HG03108 (cell line): ENCODE results near the gene ZNF488.

Experiments used
- ATAC-seq: cut with Tn5 transposase; IDR thresholded peaks from one replicate; pipeline ENCODE4 v1.9.1; 2021; ENCODE audit warnings: moderate library complexity; ENCODE audit not compliant: unreplicated experiment

The ZNF488 gene

DNA sequence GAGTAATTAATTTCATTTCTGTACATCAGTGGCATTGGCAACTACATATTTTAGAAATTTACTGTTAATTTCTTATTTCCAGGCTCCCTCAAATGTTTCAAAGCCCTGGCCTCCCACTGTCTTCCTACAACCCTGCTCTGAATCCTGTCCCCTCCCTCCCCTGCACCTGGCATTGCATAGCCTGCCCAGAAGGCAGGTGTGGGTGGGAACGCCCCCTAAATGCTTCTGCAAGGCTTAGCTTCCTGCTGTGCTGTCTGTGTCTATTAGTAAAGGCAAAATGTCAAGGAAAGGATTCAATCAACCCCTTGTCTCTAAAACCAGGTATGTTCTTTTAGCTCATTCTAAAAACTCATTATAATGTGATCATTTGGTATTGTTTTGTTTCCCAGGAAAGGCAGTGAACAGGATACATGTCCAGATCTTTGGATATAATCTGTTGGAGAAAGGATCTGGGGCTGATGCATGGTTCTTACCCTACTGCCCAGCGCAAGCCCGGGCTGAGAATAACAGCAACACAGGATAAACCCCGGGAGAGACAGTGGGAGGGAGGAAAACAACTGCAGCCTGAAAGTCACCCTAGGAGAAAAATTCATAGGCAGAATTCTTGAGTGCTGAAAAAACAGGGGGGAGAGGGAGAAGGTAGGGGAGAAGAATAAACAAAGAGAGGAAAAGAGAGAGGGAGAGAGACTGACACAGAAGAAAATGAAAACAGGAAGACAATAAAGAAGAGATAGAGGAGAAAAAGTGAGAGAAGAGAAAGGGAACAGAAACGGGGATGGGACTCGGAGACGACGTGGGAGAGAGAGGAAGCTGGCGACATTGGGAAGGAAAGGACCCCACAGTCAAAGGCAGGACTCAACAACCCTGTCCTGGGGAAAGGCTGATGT, 589 bp downstream of the ZNF488 start:
- no peak for ATAC-seq

DNA sequence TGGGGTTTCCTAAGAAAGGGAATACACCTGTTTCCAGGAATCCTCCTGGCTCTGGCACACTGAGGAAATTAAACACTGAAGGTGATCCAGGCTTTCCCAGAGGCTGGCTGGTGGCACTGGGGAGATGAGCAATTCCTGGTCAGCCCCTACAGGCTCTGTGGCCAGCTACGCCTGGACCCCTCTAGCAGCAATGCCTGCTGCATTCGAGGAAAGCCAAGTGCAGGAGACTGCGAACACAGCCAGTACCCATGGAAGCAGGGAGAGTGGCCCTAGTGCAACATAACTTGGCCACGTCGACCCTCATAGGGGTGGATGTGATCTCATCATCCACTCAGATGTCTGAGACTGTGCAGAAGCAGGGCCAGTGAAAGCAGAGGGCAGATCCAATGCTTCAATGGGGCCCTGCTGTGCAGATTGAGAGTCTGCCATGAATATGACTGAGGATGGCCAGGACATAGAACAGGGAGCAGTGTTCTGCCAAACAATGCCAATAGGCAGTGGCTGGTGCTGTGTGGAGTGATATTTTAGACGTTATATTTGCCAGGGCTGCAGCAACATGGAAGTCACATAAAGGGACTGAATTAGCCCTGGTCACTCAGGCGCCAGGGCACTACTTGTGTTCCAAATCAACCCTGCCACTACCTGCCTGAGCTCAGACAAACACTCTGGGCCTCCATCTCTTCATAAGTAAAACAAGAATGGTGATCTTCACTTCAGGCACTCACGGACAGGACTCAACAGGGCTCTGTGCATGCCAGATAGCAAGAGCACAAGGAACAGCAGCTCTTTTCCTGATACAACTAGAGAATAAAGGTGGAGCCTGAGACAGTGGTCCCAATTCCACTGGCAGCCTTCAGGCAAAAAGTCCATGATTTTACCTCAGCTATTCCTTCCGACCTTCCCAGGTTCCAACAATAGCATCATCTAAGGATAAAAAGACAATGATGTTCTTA, 2.4 kb downstream of the ZNF488 start:
- no peak for ATAC-seq

DNA sequence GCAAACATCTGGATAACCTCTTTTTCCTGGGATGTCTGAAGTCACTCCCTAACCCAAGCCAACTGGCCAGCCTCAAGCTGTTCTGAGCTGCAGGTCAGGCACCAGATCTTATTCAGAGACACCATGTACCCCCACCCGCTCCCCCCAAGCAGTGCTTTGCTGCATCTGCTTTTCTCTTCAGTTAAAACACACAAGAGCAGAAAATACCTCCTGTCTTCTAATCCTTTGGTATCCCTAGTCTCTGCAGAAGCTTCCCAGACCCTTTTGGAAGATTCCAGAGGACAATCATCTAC, 3.0 kb downstream of the ZNF488 start:
- ATAC-seq, result no peak

DNA sequence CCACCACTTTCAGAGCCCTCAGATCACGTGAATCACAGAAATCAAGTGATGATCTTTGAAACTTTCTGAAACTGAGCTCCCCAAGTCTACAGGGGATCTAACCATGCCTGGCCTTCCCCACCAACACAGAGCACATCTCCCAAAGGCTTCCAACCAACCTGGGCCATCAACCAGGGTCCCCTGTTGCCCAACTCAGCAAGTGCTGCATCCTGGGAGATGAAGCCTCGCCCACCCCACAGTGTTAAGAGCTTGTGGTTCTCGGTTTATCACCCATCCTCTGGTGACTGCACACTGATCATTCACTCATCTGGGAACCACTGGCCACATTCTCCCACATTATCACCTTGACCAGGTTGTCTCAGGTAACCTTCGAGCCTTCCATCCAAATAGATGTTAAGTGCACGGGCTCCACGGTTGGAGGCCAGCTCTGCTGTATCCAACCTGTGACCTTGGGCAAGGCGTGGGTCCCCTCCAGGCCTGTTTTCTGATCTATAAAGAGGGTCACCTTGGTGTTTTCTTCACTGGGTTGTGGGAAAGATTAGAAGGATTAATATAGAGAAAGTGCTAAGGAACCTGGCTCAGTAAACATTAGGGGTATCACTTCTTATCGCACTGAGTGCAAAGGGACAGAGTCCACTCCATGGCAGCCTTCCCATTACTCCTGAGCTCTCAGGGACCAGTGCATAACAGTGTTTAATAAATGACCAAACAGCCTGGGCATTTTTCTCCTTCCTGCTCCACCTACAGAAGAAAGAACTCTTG, 3.6 kb downstream of the ZNF488 start:
- ATAC-seq, result no peak

GRCh38 chr10:47379901-47380300, 4.2 kb downstream of the ZNF488 start:
- ATAC-seq, result no peak

DNA sequence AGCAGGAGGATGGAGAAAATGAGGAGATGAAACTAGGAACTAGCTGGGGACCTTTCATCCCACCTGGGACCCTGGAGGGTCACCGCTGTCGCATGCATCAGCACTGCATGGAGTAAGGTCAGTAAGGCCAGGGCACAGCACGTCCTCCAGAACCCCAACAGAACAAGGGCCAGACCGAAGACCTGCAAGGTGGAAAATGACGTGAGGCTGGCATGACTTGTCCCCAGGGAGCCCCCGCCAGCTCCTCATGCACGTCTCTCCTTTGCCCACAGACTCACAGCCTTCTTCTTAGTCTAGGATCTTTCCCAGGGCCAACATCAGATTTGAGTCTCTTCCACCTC, 4.7 kb downstream of the ZNF488 start:
- no peak for ATAC-seq

GRCh38 chr10:47378606-47379444, 5.3 kb downstream of the ZNF488 start:
- no peak for ATAC-seq

DNA sequence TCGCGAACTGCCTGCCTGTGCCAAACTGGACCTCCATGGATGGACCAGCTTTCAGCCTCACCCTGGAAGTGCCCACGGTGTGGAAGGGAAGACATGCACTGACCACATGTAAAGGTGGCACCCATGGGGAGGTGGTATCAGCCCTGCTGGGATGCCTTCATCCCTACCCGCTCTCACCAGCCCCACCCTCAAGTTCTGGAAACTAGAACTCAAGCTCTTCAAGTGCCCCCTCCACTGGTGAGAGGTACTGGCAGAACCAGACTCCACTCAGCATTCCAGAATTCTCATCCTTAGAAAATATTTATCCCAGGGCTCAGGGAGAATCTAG, 5.9 kb downstream of the ZNF488 start:
- no peak for ATAC-seq

- ATAC-seq, result no peak
These were observed 7.4 kb downstream of the ZNF488 start for GRCh38 chr10:47376522-47377220.

DNA sequence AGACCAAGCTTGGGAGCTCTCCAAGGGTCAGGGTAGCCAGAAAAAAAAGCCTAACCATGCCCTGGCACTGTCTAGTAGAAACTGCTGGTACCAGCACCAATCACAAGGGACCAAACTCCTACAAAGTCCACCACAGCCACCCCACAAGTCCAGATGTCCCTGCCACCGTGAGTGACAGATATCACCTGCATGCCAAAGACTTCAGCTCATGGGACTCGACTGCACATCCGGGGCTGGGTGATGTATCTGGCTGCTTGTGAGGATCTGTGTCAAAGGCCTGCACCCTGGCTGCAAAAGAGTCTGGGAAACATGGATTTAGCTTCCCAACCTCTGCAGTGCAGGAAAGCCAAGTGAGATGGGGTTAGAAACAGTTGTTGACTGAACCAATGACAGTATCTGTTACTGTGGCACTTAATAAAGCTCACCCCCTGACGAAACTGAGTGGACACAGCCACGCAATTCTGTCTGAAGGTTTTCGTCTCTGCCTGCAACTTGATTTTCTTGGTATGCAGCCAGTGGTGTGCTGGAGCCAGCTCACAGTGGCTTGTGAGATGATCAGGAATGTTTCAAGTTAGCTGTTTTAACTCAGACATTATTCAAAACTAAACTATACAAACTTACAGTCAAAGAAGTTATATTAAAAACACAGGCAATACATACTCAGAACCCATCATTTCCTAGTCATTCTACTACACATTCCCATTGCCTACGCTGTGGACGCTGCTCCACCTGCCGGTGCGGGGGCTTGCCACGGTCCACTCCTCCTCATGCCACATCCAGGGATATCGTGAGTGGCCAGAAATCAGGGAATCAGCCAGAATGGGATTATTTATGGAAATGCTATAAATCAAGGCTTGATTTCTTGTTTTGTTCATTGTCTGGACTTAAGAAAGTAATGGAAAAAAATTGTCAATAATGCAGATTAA, 9.2 kb downstream of the ZNF488 start:
- no peak for ATAC-seq

DNA sequence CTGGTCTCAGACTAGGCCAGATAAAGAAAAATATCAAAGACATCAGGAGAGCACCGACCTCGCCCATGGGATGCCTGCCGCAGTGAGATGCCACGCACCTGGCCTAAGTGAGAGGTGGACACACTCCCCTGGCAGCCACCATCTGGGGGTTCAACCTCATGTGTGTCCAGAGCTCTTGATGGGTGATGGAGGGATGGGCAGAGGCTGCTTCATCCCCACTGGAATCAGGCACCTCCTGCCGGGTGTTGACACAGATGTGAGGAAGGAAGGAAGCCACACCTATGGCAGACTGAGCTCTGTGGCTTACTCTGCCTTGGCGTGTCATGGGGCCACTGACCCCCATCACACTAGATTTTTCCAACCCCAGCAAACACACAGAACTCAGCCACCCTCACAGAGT, 11.4 kb downstream of the ZNF488 start:
- ATAC-seq, result no peak

DNA sequence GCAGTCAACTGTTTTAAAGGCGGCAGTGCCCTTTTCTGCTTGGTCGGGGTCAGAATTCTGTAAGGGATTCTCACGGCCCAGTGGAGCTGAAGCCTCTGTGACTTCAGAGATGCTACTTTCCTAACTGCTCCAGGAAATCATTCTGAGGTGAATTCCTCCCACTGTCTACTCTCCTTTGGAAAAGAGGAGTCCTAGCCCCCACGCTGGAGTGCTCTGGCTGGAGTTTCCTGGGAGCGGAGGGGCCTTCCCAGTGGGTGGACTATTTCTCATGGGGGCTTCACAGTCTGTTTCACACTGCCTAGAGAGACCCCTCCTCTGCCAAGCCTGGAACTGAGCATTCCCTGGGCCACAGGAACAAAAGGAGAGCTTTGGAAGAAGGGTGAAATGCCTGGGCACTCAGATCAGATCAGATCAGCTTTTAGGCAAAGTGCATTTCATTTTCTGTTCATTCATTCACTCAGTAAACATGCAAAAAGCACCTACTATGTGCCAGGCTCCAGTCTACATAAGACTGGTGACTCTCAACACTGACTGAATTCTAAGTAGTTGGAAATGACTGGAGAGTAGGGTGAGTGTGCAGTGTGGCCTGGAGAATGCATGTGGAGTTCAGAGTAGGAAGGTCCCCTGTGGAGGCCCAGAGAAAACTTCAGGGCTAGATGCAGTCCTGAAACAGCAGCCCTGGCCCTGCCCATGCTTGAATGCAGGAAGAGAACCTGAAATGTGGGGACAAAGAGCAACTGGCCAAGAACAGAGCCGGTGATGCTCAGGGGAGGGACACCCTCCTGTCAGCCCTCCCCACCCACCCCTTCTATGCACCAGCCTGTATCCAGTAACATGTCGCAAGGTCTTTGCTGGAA, 12.2 kb downstream of the ZNF488 start:
- no peak for ATAC-seq

GRCh38 chr10:47370878-47371277, 13.2 kb downstream of the ZNF488 start:
- no peak for ATAC-seq

- no peak for ATAC-seq
These were observed 13.9 kb downstream of the ZNF488 start for GRCh38 chr10:47370015-47370767.

- ATAC-seq, result no peak
These were observed 14.7 kb downstream of the ZNF488 start for GRCh38 chr10:47369251-47369894.

DNA sequence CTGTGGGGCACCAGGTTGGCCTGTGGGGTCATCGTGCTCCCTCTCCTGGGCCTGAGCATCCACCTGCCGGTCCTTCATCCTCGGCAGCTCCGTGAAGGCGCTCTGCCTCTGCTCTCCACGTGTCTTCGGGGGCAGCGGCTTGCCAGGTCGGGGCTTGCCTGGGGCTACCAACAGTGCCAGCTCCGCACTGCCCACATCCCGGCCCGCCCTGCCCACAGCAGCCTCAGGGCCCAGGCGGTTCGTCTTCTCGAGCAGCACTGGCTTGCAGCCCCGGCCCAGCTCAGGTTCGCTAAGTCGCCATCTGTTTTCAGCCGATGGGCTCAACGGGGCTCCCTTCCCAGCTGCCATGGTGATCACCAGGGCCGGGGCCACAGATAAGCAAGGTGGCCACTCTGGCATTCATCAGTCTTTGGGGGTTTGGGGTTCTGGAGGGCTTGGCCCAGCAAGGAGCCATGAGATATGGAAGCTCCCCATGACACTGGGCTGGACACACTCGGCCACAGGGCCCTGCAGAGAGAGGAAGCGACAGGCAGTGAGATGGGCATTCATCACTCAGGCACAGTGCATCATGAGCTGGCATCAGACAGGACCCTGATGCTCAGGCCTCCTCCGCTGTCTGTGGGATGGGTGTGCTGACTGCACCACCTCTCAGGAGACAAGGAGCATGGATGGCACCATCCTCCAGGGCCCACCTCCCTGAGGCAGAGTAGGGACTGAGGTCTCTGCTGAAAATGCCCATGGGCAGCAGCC, 15.5 kb downstream of the ZNF488 start:
- ATAC-seq, result no peak
